ENCODE results near the gene DCST1.

DNA sequence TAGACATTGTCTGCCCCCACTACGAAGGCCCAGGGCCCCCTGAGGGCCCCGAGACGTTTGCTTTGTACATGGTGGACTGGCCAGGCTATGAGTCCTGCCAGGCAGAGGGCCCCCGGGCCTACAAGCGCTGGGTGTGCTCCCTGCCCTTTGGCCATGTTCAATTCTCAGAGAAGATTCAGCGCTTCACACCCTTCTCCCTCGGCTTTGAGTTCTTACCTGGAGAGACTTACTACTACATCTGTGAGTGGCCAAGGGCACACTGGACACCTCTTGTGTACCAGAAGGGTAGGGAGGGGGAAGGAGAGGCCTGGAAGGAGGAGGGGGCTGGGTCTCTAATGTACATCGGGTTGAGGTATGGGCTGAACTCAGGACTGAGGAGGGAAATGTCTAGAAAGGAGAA, 33.2 kb downstream of the DCST1 start:
- TF ChIP-seq, protein P1, sequence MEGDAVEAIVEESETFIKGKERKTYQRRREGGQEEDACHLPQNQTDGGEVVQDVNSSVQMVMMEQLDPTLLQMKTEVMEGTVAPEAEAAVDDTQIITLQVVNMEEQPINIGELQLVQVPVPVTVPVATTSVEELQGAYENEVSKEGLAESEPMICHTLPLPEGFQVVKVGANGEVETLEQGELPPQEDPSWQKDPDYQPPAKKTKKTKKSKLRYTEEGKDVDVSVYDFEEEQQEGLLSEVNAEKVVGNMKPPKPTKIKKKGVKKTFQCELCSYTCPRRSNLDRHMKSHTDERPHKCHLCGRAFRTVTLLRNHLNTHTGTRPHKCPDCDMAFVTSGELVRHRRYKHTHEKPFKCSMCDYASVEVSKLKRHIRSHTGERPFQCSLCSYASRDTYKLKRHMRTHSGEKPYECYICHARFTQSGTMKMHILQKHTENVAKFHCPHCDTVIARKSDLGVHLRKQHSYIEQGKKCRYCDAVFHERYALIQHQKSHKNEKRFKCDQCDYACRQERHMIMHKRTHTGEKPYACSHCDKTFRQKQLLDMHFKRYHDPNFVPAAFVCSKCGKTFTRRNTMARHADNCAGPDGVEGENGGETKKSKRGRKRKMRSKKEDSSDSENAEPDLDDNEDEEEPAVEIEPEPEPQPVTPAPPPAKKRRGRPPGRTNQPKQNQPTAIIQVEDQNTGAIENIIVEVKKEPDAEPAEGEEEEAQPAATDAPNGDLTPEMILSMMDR (conservative IDR thresholded peaks at IDR 0.05; ENCODE audit: low read depth, low read length) = no peak
- no peak for TF ChIP-seq EZH2 (IDR thresholded peaks at IDR 0.05; ENCODE audit: borderline replicate concordance, low read depth, low read length, poor library complexity, severe bottlenecking)
